Stimulated activated CD8-positive, alpha-beta memory T cell treated with anti-CD3 and anti-CD28 coated beads, Interleukin-2, amount 100 ng/mL, for 48 hours (primary cell): ENCODE results near the gene RDH16.
"Not testable (repeated sequence)": the region's sequence is repeated elsewhere in the genome, so short reads cannot be mapped to it uniquely, and the experiment has no call there.

ENCODE experiments used
- DNase-seq, 2 donors: peaks; one replicate each; pipeline ENCODE4 v3.0.0-alpha.2; 2020; ENCODE audit warnings: low read depth in 2 of 2

The RDH16 gene

DNA sequence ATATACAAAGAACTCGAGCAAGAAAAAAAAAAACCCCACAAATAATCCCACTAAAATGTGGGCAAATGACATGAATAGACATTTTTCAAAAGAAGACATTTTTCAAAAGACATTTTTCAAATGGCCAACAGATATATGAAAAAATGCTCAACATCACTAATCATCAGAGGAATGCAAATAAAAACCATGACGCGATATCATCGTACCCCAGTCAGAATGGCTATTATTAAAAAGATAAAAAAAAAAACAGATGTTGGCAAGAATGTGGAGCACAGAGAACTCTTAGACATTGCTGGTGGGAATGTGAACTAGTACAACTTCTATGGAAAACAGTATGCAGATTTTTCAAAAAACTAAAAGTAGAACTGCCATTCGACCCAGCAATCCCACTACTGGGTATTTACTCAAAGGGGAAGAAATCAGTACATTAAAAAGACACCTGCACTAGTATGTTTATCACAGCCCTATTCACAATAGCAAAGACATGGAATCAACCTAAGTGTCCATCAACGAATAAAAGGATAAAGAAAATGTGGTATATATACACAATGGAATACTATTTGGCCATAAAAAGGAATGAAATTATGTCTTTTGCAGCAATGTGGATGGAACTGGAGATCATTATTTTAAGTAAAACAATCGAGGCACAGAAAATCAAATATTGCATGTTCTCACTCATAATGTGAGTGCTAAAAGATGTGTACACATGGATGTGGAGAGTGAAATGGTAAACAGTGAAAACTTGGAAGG is 32.6 kb upstream of the RDH16 start:
- DNase-seq, result no peak

DNA sequence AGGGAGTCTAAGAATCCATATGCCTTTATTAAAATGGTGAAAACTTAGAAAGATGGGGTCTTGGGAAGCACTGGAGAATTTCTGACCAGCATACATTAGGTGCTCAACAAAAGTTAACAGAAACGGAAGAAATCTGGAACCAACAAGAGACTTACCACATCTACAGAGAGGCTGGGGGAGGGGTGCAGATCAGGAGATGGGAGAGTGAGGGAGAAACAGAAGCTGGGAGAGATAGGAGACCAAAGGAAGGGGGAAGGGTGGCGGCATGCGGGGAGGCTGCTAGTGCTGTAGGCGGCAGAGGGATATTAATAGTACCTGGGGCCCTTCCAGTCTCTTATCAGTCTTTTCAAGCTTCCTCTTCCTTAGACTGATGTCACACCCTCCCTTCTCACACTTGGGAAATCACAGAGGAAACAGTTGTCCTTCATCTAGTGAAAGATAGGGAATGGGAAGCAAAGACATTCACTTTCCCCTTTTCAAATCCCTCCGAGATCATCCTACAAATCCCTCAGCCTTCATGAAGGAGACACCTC is 30.9 kb upstream of the RDH16 start:
- no peak for DNase-seq

DNA sequence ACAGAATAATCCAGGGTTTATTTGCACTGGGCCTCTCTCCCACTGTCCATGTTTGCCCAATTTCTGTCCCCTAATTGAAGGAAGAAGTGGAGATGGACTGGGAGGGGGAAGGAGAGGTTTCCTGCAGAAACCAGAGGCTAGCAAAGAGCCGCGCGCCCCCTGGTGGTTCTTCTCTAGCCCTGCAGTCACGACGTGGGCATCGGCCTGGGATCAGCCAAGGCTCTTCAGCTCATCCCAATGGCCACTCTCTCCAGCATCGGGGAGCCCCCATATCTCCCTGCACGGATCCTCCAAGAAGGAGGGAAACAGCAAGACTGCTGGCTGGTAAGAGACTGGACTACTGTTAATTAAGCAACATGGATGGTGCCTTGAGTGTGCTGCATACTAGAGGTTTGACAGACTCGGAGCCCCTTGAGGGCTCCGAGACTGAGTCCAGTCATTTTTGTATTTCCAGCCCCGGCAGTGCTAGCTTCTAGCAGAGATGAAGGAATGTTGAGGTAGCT is 30.2 kb upstream of the RDH16 start:
- DNase-seq, result peak; percentile 64 to 71

DNA sequence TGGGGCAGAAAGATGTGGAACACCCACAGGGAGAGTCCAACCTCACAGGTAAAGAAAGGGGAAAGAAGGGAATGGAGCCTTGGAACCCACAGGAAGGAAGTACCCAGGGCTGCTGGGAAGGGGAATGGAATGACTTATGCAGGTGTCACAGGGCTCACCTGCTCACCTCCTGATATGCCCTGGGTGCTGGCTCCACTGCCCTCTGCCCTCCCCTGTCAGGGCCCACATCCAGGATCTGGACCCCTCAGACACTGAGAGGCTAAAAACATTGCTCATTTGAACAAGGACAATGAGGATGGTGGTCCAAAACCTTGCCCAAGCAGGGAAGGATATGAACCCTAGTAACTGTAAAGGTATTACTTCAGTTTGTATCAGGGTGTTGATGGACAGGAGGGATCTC is 29.6 kb upstream of the RDH16 start:
- DNase-seq, result no peak

DNA sequence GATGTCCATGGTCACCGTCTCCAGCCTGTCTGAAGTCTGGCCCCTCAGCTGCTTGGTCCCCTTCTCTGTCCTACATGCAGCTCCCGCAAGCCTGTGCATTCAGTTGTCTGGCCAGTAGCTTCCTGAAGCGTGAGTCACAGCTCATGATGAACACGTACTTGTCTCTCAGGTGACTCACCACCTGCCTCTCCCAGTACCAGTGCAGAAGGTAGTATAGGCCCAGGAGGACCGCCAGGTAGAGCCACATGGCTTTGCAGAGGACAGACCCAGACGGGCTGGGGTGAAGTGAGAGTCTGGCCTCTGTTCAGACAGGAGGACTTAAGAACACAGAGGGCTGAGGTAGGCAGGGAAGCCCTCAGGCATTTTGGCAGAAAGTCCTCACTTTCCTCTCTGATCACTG is 28.3 kb upstream of the RDH16 start:
- not testable (repeated sequence) for DNase-seq

DNA sequence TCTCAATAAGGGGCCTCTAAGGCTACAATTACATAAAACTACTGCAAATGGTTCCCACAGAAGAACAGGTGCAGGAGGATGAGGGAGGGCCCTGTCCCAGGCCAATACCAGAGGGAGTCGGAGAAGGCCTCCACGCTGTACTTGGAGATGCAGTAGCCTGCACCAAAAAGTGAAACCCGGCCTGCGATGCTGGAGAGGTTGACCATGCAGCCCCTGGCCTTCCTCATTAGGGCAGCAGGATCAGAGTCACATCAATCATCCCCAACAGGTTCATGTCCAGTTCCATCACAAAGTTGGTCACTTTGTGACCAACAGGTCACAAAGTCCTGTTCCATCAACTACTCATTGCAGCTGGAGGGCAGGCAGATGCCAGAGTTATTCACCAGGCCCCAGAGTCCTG is 26.0 kb upstream of the RDH16 start:
- no peak for DNase-seq

DNA sequence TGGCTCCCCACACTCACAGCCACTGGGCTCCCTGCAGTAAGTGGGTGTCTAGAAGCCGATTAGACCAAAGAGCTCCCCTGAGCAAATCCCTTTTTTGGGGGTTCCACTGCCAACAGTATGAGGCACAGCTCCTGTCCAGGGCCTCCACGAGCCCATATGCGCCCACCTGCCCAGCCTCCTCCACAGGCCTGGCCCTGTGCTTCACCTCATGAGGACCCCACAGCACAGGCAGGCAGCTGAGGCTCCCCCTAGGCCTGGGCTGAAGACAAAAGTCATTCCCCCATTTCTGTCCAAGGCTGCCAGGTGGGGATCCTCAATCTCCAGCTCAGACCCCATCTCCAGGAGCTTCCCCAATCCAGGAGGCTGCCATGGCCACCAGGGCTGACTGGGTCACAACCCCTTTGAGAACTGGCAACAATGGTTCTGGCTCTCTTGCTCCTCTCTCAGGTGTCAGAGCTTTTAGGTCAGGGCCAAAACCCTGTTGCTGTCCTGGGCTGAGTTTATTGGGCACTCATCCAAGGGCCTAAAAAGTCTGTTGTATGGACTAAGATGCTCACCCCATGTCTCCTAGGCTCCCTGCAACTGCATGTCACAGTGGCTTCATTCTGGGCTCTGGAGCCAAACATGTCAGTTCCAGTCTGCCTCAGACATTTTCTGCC is 25.3 kb upstream of the RDH16 start:
- not testable (repeated sequence) for DNase-seq

DNA sequence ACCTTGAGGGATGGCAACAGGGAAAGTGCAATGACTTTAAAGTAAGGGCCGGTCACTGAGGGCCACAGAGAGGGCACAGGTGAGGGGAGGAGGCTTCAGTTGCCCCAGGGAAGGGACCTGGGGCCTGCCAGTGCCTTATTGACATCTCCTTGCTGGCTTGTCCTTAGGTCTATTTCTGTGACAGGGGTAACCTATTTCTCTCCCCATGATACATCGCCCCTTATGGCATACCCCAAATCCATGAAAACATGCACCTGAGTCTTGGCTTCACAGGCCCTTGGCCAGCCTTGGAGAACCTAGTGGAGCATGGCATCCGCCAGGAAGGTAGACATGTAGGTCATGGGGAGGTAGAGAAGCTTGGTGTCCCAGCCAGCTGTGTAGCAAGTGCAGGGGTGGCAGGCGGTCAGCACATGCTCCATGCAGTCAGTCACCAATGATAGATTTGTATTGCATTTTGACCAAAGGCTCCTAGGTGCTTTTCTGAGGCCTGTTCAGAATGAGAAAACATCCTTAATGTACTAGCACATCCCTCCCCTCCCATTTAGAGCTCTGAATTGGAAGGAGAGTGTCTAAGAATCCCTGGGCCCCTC is 23.6 kb upstream of the RDH16 start:
- no peak for DNase-seq

DNA sequence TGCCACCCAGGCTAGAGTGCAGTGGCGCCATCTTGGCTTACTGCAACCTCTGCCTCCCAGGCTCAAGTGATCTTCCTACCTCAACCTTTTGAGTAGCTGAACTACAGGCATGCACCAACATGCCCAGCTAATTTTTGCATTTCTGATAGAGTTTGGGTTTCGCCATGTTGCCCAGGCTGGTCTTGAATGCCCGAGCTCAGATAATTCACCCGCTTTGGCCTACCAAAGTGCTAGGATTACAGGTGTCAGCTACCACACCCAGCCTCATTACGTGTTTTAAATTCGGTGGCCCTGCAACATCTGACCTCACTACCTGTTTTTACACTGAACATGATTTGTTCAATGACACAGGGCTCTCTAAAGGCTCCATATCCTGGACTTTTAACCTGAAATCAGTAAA is 22.9 kb upstream of the RDH16 start:
- DNase-seq, result no peak

DNA sequence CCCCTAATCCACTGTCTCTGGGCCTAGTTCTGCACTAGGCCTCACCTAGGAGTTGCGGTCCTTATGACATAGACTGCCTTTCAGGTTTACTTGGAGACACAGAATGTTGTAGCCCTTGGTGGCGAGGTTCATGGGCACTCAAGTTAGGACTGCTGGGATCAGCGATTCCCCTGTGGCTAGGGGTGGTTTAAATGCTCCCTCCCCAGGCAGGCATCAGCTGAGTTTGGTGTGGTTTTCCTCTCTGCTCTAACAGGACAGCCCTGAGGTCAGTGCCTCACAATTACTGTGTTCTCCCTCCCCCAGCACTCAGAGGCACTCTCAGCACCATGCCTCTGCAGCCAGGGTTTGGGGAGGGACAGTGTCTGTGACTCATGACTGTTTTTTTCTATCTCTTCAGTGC is 22.2 kb upstream of the RDH16 start:
- DNase-seq, result no peak

DNA sequence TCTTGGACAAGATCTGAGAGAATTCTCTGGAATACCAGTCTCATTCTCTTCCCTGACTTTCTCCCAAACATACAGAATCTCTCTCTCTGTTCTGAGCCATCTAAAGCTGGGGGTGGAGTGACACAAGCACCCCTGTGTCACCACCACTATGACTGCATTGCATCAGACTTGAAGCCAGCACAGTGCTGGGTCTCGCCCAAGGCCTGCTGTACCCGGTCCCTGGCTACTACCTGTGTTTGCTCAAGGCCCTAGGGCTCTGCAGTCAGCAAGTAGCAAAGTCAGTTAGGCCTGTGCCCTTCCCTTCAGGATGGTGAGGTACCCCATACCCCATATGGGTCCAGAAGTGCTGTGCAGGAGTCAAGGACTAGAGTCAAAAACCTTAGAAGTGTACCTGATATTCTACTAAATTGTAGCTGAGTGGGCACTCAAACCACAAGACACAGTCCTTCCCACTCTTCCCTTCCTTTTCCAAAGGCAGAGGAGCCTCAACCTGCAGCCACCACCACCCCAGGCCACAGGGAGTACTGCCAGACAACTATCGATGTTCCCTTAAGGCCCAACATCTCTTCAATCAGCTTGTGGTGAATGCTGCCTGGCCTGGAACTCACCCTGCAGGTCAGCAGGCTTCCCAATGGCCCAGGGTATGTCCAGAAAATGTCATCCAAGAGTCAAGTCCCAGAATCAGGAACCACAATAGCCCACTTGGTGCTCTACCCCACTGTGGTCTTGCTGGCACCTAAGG is 21.2 kb upstream of the RDH16 start:
- DNase-seq, result no peak

DNA sequence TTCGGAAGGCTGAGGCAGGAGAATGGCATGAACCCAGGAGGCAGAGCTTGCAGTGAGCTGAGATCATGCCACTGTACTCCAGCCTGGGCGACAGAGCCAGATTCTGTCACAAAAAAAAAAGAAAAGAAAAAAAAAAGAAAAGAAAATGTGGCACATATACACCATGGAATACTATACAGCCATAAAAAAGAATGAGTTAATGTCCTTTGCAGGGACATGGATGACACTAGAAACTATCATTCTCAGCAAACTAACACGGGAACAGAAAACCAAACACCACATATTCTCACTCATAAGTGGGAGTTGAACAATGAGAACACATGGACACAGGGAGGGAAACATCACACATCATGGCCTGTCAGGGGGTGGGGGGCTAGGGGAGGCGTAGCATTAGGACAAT is 20.0 kb upstream of the RDH16 start:
- DNase-seq, result not testable (repeated sequence)

DNA sequence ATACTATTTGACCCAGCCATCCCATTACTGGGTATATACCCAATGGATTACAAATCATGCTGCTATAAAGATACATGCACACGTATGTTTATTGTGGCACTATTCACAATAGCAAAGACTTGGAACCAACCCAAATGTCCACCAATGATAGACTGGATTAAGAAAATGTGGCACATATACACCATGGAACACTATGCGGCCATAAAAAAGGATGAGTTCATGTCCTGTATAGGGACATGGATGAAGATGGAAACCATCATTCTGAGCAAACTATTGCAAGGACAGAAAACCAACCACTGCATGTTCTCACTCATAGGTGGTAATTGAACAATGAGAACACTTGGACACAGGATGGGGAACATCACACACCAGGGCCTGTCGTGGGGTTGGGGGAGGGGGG is 16.8 kb upstream of the RDH16 start:
- not testable (repeated sequence) for DNase-seq

DNA sequence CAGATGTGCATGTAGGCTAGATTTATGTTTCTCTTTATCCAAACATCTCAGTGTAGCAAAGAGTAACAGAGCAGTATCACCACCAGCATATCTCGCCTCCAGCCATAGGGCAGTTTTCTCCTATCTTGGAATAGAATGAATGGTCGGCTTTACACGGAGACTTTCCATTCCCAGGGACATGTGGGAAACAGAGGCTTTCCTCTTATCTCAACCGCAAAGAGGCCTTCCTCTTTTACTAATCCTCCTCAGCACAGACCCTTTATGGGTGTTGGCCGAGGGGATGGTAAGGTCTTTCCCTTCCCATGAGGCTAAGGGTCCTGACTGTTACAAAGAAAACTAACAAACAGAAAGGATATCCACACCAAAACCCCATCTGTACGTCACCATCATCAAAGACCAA is 11.5 kb upstream of the RDH16 start:
- DNase-seq, result not testable (repeated sequence)

DNA sequence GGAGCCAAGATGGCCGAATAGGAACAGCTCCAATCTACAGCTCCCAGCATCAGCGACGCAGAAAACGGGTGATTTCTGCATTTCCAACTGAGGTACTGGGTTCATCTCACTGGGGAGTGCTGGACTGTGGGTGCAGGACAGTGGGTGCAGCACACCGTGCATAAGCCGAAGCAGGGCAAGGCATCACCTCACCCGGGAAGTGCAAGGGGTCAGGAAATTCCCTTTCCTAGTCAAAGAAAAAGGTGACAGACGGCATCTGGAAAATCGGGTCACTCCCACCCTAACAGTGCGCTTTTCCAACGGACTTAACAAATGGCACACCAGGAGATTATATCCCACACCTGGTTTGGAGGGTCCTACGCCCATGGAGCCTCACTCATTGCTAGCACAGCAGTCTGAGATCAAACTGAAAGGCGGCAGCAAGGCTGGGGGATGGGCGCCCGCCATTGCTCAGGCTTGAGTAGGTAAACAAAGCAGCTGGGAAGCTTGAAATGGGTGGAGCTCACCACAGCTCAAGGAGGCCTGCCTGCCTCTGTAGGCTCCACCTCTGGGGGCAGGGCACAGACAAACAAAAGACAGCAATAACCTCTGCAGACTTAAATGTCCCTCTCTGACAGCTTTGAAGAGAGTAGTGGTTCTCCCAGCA is 8.7 kb upstream of the RDH16 start:
- not testable (repeated sequence) for DNase-seq

DNA sequence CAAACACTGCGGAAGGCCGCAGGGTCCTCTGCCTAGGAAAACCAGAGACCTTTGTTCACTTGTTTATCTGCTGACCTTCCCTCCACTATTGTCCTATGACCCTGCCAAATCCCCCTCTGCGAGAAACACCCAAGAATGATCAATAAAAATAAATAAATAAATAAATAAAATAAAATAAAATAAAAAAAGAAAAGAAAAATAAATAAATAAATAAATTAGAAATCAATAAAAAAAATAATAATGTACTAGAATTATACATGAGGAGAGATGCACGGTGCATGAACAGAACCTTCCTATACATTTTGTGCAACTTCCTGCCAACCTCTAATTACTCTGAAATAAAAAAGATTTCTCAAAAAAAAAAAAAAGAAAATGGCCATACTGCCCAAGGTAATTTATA is 7.7 kb upstream of the RDH16 start:
- DNase-seq, result not testable (repeated sequence)

DNA sequence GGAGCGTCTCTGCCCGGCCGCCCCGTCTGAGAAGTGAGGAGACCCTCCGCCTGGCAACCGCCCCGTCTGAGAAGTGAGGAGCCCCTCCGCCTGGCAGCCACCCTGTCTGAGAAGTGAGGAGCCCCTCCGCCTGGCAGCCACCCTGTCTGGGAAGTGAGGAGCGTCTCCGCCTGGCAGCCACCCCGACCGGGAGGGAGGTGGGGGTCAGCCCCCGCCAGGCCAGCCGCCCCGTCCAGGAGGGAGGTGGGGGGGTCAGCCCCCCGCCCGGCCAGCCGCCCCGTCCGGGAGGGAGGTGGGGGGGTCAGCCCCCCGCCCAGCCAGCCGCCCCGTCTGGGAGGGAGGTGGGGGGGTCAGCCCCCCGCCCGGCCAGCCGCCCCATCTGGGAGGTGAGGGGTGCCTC is 6.1 kb upstream of the RDH16 start:
- not testable (repeated sequence) for DNase-seq

DNA sequence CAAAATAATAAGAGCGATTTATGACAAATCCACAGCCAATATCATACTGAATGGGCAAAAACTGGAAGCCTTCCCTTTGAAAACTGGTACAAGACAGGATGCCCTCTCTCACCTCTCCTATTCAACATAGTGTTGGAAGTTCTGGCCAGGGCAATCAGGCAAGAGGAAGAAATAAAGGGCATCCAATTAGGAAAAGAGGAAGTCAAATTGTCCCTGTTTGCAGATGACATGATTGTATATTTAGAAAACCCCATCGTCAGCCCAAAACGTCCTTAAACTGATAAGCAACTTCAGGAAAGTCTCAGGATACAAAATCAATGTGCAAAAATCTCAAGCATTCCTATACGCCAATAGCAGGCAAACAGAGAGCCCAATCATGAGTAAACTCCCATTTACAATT is 4.8 kb upstream of the RDH16 start:
- not testable (repeated sequence) for DNase-seq

DNA sequence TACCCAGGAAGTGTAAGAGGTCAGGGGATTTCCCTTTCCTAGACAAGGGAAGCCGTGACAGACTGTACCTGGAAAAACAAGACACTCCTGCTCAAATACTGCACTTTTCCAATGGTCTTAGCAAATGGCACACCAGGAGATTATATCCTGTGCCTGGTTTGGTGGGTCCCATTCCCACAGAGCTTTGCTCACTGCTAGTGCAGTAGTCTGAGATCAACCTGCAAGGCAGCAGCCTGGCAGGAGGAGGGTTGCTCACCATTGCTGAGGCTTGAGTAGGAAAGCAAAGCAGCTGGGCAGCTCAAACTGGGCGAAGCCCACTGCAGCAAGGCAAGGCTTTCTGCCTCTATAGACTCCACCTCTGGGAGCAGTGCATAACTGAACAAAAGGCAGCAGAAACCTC is 1.0 kb upstream of the RDH16 start:
- DNase-seq, result no peak

DNA sequence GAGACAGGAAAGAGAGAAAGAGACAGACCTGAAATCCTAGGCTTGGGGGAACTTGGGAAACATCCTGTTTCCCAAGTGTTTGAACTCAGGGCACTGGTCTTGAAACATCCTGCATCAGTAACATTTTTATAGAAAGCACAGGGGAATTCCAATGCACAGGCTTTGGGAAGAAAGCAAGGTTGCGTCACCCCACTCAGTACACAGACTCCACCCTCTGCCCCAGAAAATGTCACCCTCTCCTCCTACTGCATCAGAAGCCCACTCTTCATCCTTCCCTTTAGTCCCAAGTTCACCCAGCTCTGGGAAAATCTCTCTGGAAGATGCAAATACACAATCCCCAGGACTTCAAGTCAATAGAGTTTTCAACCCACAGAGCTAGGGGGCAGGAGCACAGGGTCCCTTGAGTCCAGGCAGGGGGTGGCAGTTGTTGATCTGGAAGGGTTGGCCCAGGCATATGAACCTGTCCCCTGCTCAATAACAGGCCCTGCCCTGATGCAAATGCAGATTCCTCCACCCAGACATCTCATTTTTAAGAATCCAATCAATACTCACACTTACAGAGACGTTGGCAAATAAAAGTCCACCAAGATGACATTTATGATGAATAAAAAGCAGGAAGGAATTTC is 1.7 kb downstream of the RDH16 start:
- DNase-seq, result no peak

DNA sequence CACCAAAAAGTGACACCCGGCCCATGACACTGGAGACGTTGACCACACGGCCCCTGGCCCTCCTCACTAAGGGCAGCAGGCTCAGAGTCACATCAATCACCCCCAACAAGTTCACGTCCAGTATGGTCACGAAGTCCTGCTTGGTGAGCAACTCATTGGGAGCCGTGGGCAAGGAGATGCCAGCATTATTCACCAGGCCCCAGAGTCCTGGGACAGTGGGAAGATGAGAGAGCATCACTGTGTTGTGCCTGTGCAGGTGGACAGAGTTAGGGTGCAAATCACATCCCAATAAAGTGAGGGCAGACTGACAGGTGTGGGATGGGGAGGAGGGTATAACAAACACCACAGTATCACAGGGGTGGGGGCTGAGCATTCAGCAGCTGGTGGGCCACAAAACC is 2.5 kb downstream of the RDH16 start:
- no peak for DNase-seq
